Mucosa of rectum (tissue), 2 donors: Measurements from ENCODE around the gene PHC2.

ENCODE experiments used
- H3K27ac ChIP-seq, 2 donors: one replicate each; pipeline ENCODE4 v1.7.0; 2013; ENCODE audit warnings: inconsistent platforms in 2 of 2, low read depth in 2 of 2, low read length in 2 of 2
- H3K27me3 ChIP-seq, 2 donors: one replicate each; pipeline ENCODE4 v1.7.0; 2013; ENCODE audit warnings: low read length in 2 of 2; ENCODE audit not compliant: control insufficient read depth in 2 of 2, insufficient read depth in 2 of 2
- H3K36me3 ChIP-seq, 2 donors: one replicate each; pipeline ENCODE4 v1.7.0; 2013; ENCODE audit warnings: low read length in 2 of 2; ENCODE audit not compliant: control insufficient read depth in 2 of 2, insufficient read depth in 2 of 2
- H3K4me1 ChIP-seq, 2 donors: one replicate each; pipeline ENCODE4 v1.7.0; 2013; ENCODE audit warnings: low read length in 2 of 2, mild to moderate bottlenecking in 1 of 2; ENCODE audit not compliant: control insufficient read depth in 2 of 2, insufficient read depth in 2 of 2
- H3K4me3 ChIP-seq, 2 donors: one replicate each; pipeline ENCODE4 v1.7.0; 2013; ENCODE audit warnings: low read length in 2 of 2
- H3K9ac ChIP-seq, 2 donors: one replicate each; pipeline ENCODE4 v1.7.0; 2013; ENCODE audit warnings: low read length in 2 of 2, low read depth in 1 of 2, mild to moderate bottlenecking in 1 of 2
- H3K9me3 ChIP-seq, 2 donors: one replicate each; pipeline ENCODE4 v1.7.0; 2013; ENCODE audit warnings: low read length in 2 of 2; ENCODE audit not compliant: control insufficient read depth in 2 of 2
- donor health status: healthy.
- donor health status: Normal muscosa, but diverticular disease.

Gene PHC2

DNA sequence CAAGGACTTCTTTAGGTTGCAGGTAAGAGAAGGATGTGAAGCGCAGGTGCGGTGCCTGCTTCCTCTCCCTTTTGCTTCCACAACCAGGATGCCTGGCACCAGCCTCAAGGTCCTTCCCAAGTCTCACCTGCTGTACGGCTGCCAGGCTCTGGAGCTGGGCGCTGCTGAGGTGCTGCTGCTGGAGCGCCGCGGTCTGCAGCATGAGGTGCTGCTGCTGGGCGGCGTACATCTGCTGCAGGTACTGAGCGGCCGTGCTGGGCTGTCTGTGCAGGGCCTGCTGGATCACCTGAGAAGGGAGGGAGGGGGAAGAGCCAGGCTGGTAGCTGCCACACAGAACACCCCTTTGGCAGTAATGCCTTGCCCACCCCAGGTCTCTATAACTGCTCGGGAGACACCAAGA, 58.7 kb downstream of the PHC2 start:
- H3K9ac ChIP-seq = no peak overlapping the region
- H3K27ac ChIP-seq = no peak overlapping the region
- H3K27me3 ChIP-seq = no peaks in the 10 kb centered on the region
- H3K4me1 ChIP-seq = peaks cover 0 to 6% of the 10 kb centered on the region in 2 donors
- H3K4me3 ChIP-seq = no peak overlapping the region
- H3K36me3 ChIP-seq = no peaks in the 10 kb centered on the region
- no peaks in the 10 kb centered on the region for H3K9me3 ChIP-seq

DNA sequence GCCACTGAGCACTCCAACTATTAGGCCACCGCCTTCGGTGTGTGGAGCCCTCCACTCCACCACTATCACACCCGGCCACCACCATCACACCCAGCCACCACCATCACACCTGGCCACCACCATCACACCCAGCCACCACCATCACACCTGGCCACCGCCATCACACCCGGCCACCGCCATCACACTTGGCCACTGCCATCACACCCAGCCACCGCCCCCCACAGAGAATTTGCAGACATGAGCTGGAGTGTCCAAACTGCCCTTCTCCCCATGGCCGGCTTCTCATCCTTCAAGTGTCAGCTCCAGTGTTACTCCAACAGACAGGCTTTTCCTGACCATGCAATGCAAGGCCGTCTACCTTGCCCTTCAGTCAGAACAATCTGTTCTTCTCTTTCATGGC, 59.6 kb downstream of the PHC2 start:
- Histone ChIP-seq H3K27ac (no peak overlapping the region), H3K4me1 (peaks cover 0 to 6% of the 10 kb centered on the region in 2 donors), H3K36me3 (no peaks in the 10 kb centered on the region)

DNA sequence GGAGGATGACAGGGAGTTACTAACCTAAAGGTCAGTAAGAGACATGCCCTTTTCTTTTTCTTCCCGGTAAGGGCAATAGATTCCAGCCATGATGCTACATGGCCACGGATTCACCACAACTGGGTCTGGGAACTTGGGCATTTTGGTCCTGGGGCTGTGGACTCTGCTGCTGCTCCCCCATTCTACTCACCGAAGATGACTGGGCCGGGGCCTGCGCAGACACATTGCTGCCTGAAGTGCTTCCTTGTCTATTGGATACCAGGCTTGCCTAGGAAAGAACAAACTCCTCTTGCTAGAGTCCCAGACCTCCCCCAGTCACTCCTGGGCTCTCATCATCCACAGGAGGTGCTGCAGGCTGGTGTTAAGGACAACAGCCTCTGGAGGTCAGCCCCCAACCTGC, 60.1 kb downstream of the PHC2 start:
- H3K27me3 ChIP-seq = no peaks in the 10 kb centered on the region
- H3K4me3 ChIP-seq = no peak overlapping the region
- no peak overlapping the region for H3K9ac ChIP-seq
- peaks cover 0 to 6% of the 10 kb centered on the region in 2 donors for H3K4me1 ChIP-seq
- H3K9me3 ChIP-seq = no peaks in the 10 kb centered on the region
- no peaks in the 10 kb centered on the region for H3K36me3 ChIP-seq
- H3K27ac ChIP-seq = no peak overlapping the region

More for the DNA sequence above, 59.6 kb downstream of the PHC2 start:
- H3K9me3 ChIP-seq = no peaks in the 10 kb centered on the region
- H3K4me3 ChIP-seq = no peak overlapping the region
- H3K27me3 ChIP-seq = no peaks in the 10 kb centered on the region
- no peak overlapping the region for H3K9ac ChIP-seq

DNA sequence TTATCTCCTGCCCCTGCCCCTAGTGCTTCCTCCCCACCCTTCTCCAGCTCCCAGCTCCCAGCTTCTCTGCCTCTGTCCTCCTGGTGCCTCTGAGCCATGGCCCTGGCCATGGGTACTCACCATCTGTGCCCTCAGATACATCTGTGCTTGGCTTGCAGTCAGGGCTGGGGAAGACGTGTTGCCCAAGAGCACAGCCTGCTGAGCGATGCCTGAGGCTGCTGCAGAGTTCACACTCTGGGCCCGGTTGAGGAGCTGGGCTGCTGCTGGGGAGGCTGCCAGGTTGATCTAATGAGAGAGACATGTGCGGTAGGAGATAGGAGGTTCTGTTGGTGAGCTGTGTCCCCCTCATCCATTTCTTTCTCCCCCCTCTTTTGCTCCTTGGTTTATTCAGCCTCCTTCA, 60.6 kb downstream of the PHC2 start:
- Histone ChIP-seq H3K9ac (no peak overlapping the region), H3K36me3 (no peaks in the 10 kb centered on the region), H3K27ac (no peak overlapping the region), H3K4me1 (peaks cover 0 to 8% of the 10 kb centered on the region in 2 donors), H3K4me3 (no peak overlapping the region), H3K9me3 (no peaks in the 10 kb centered on the region), H3K27me3 (no peaks in the 10 kb centered on the region)

DNA sequence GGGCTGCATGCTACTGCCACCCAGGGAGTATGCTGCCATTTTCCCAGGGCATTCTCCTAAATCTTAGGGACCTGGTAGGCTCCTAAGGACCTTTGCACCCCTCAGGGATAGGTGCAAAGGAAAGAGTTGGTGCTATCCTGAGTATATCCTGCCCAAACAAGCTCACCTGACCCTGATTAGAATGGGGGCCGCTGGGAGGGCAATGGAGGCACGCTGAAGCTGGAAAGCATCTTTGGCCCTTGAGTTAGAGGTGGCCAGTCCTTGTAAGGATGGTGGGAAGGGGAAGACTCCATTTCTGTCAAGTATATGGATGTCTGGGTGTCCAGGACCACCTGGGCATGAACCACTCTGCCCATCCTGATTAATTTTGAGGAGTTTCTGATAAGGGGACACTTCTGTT, 61.1 kb downstream of the PHC2 start:
- H3K4me1 ChIP-seq = peaks cover 0 to 9% of the 10 kb centered on the region in 2 donors

DNA sequence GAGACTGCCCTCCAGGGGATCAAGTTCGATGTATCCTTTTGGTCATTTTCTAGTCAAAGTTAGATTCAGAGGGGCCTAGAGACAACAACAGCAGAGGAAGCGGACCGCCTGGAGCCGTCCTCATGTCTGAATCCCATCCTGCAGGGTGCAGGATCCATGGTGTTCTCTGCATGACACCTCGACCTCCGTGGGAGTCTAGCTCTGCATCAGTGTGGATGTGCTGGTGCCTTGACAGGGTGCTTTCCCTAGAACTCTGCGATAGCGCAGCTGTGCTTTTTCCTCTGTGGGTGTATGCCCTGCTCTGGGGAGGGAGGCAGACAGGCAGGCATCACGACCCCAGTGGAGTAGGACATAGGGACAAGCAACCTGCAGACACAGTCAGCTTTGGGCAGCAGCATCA, 61.8 kb downstream of the PHC2 start:
- H3K9me3 ChIP-seq = no peaks in the 10 kb centered on the region
- no peak overlapping the region for H3K4me3 ChIP-seq
- H3K27ac ChIP-seq = no peak overlapping the region
- H3K4me1 ChIP-seq = peaks cover 0 to 13% of the 10 kb centered on the region in 2 donors
- H3K36me3 ChIP-seq = no peaks in the 10 kb centered on the region
- no peaks in the 10 kb centered on the region for H3K27me3 ChIP-seq
- H3K9ac ChIP-seq = no peak overlapping the region

More for the DNA sequence above, 61.1 kb downstream of the PHC2 start:
- H3K36me3 ChIP-seq = no peaks in the 10 kb centered on the region
- H3K27me3 ChIP-seq = no peaks in the 10 kb centered on the region
- no peaks in the 10 kb centered on the region for H3K9me3 ChIP-seq
- no peak overlapping the region for H3K9ac ChIP-seq
- H3K27ac ChIP-seq = no peak overlapping the region
- H3K4me3 ChIP-seq = no peak overlapping the region

DNA sequence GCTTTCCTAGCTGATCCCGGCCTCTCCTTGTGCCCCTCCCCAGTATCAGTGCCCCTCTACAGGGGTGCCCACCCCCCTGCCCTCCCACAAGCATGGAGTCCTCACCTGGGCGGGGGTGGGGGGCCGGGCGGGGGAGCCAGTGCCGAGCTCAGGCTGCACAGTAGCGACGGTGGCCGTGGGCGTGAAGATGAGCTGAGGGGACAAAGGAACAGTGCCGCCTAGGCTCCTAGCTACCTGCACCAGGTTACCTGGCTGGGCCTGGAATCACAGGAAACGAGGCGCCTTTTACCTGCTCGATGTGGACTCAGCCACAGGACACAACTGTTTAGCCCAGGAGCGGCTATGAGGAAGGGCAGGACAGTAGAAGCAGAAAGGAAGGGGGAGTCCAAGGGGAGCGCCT, 62.5 kb downstream of the PHC2 start:
- Histone ChIP-seq H3K27me3 (no peaks in the 10 kb centered on the region), H3K27ac (no peak overlapping the region), H3K9me3 (no peaks in the 10 kb centered on the region), H3K4me3 (no peak overlapping the region), H3K9ac (no peak overlapping the region), H3K4me1 (peaks cover 0 to 13% of the 10 kb centered on the region in 2 donors), H3K36me3 (no peaks in the 10 kb centered on the region)

DNA sequence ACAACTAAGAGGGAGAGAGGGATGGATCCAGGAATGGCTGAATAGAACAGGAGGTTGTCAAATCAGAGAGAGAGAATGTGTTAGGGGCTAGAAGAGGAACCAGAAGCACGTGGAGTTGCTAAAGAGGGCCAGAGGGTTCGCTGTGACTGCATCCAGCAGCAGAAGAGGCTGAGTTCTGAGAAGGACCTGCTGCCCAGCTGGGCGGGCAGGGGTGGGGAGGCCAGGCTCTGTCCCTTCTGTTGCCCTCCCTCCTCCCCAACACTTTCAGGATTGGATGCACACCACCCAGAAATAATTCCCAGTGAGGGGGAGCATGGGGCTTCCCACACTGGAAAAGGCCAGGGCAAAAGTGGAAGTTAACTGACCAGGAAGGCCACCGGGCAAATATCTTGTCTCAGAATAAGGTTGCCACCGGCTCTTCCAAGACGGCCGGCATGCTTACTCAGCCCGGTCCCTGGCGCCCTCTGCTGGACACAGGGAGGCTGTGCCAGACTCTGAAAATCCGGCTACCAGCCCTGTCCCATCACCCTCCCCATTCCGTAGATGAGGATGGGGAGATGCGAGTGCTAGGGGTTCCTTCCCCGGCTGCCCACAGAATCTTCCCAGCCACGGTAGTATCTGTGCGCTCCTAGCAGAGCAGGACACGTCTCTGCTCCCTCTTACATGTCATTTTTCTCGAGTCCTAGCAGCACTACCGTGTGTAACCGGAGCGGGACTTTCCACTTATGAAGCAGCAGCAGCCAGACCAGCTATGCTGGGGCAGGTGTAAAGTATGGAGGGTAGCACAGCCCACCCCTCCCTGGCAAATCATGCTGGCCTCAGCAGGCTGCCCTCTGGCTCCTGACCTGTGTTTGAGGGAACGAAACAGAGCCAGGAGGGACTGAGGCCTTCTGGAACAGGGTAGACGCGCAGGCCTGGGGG, 63.1 kb downstream of the PHC2 start:
- peaks cover 0 to 13% of the 10 kb centered on the region in 2 donors for H3K4me1 ChIP-seq
- H3K9ac ChIP-seq = no peak overlapping the region
- H3K36me3 ChIP-seq = no peaks in the 10 kb centered on the region
- H3K27ac ChIP-seq = no peak overlapping the region
- H3K4me3 ChIP-seq = no peak overlapping the region
- H3K27me3 ChIP-seq = no peaks in the 10 kb centered on the region
- H3K9me3 ChIP-seq = no peaks in the 10 kb centered on the region

DNA sequence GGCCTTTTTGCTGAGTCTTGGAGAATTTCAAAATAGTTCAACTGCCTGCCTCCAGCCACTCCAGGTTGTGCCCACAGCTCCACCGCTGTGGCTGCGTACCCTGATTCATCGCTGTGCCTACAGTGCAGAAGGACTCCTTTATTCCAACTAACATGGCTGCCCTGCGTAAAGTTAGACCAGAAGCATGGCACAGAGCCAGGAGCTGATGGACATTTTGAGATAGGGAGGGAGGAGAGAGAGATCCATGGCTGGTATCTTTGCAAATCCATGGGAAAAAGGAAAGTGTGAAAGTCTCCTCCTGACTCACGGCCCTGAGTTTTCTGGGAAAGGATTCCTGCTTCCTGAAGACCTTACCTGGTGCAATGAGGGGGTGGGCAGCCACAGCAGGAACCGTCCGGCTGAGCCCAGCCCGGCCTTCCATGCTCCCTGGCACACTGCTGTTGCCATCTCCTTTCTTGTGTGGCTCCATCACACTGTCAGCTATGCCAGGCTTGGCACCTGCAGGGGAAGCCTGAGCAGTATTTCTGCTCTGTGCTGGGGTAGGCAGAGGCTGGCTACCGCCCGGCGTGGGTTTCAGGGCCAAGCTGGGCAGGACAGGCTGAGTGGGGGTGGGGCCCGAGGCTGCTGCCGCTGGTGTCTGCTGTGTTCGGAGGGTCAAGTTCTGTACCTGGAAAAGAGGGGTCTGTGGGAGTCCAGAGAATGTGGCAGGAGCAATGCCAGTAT, 64.0 kb downstream of the PHC2 start:
- H3K9me3 ChIP-seq = no peaks in the 10 kb centered on the region
- H3K36me3 ChIP-seq = no peaks in the 10 kb centered on the region
- no peak overlapping the region for H3K9ac ChIP-seq
- peaks cover 0 to 13% of the 10 kb centered on the region in 2 donors for H3K4me1 ChIP-seq
- H3K4me3 ChIP-seq = no peak overlapping the region
- H3K27me3 ChIP-seq = no peaks in the 10 kb centered on the region
- no peak overlapping the region for H3K27ac ChIP-seq

DNA sequence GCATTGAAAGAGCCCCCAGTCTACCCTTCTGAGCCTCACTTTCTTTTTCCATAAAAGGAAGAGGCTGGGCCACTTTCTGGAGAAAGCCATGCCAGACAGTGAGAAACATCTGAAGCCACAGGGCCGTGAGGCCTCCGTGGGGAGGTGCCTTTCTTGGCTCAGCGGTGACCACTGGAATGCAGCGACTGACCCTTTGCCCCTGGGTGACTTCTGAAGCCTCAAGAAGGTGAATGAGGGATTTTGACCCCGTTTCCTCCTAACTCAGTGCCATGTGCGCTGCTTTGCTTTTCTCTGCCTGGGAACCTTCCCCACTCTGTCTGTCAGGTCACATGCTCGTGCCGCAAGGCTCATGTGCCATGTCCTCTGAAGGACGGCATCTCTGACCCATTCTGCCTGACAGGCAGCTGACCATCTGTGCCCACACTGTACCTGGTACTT, 65.3 kb downstream of the PHC2 start:
- no peaks in the 10 kb centered on the region for H3K9me3 ChIP-seq
- H3K36me3 ChIP-seq = no peaks in the 10 kb centered on the region
- no peak overlapping the region for H3K9ac ChIP-seq
- peak overlapping the region; percentile 2 to 5 for H3K27ac ChIP-seq
- H3K27me3 ChIP-seq = no peaks in the 10 kb centered on the region
- no peak overlapping the region for H3K4me3 ChIP-seq
- H3K4me1 ChIP-seq = peaks cover 0 to 13% of the 10 kb centered on the region in 2 donors
